H1 (cell line): ENCODE data around the gene NR4A1. TPM values are rescaled to one million over a fixed set of nuclear protein-coding genes. Genes with fewer than 3 reads are reported as not detected.

Experiments used
- CTCF ChIA-PET: fragments of 300-600 bp; sonication (Branson Sonifier 250); formaldehyde crosslinking; loops from one replicate; lab custom pipeline; 2021; ENCODE audit not compliant: partially characterized antibody; lab: Charles Lee
- POLR2A ChIA-PET: fragments of 300-600 bp; sonication (Branson Sonifier 250); formaldehyde crosslinking; loops from one replicate; lab custom pipeline; 2021; ENCODE audit warnings: inconsistent platforms; ENCODE audit not compliant: partially characterized antibody; lab: Charles Lee
- DNase-seq, 2 experiments: peaks; one replicate each; pipeline versions ENCODE4 v3.0.0 to v3.0.0-alpha.2; 2010 to 2022; ENCODE audit warnings: low spot score in 2 of 2, low read depth in 1 of 2, mixed read lengths in 1 of 2
- FAIRE-seq: peaks from 2 replicates; lab custom pipeline; 2011; peaks lifted over from hg19 to GRCh38; lab: Jason Lieb, UNC
- H2AFZ ChIP-seq: 2 replicates; pipeline ENCODE4 v1.8.1; 2012; ENCODE audit warnings: low read length, inconsistent platforms
- H2AK5ac ChIP-seq: 2 replicates; pipeline ENCODE4 v1.6.1; 2013; ENCODE audit warnings: low read depth, low read length
- H2BK120ac ChIP-seq: replicated peaks from 2 replicates; pipeline ENCODE3; 2013; ENCODE audit warnings: low read depth, low read length, inconsistent platforms
- H2BK12ac ChIP-seq: 2 replicates; pipeline ENCODE4 v1.6.1; 2013; ENCODE audit warnings: low read depth, low read length
- H2BK15ac ChIP-seq: 2 replicates; pipeline ENCODE4 v1.6.1; 2013; ENCODE audit warnings: low read length
- H2BK20ac ChIP-seq: 2 replicates; pipeline ENCODE4 v1.6.1; 2013; ENCODE audit warnings: low read length
- H2BK5ac ChIP-seq: 2 replicates; pipeline ENCODE4 v1.6.1; 2013; ENCODE audit warnings: low read depth, low read length
- H3K14ac ChIP-seq: 2 replicates; pipeline ENCODE4 v1.6.1; 2013; ENCODE audit warnings: inconsistent platforms; ENCODE audit not compliant: insufficient read length
- H3K18ac ChIP-seq: 2 replicates; pipeline ENCODE4 v1.6.1; 2013; ENCODE audit warnings: low read length; ENCODE audit errors: extremely low read depth
- H3K23ac ChIP-seq: 2 replicates; pipeline ENCODE4 v1.6.1; 2013; ENCODE audit warnings: inconsistent platforms; ENCODE audit not compliant: insufficient read length
- H3K23me2 ChIP-seq: 2 replicates; pipeline ENCODE4 v1.6.1; 2013; ENCODE audit warnings: low read depth, low read length
- H3K27ac ChIP-seq: 2 replicates; pipeline ENCODE4 v1.6.1; 2011; ENCODE audit warnings: low read depth, low read length, inconsistent platforms
- H3K27me3 ChIP-seq, 4 experiments: replicated peaks in 1 of 4; 1 replicate in 1 of 4; 2 replicates in 3 of 4; pipeline versions ENCODE4 v1.6.1 to v1.8.1; 2011 to 2013; ENCODE audit warnings: low read length in 3 of 4, mild to moderate bottlenecking in 3 of 4, inconsistent platforms in 2 of 4, mixed read lengths in 2 of 4, moderate library complexity in 1 of 4; ENCODE audit not compliant: control insufficient read depth in 3 of 4, insufficient read depth in 3 of 4; ENCODE audit errors: extremely low read depth in 1 of 4
- H3K36me3 ChIP-seq, 4 experiments: 2 replicates each; pipeline versions ENCODE4 v1.6.1 to v1.8.1; 2011 to 2013; ENCODE audit warnings: mild to moderate bottlenecking in 4 of 4, low read length in 3 of 4, moderate library complexity in 2 of 4, control low read depth in 1 of 4, inconsistent platforms in 1 of 4; ENCODE audit not compliant: insufficient read depth in 4 of 4, control insufficient read depth in 2 of 4
- H3K4ac ChIP-seq: replicated peaks from 2 replicates; pipeline ENCODE3; 2013; ENCODE audit warnings: low read length, low read depth, mixed read lengths, inconsistent platforms; ENCODE audit not compliant: insufficient read length
- H3K4me1 ChIP-seq, 4 experiments: replicated peaks in 1 of 4; 1 replicate in 1 of 4; 2 replicates in 3 of 4; pipeline versions ENCODE4 v1.6.1 to v1.8.1; 2011 to 2013; ENCODE audit warnings: low read length in 3 of 4, inconsistent platforms in 2 of 4, mixed read lengths in 1 of 4; ENCODE audit not compliant: insufficient read depth in 4 of 4, control insufficient read depth in 3 of 4
- H3K4me2 ChIP-seq, 2 experiments: 2 replicates each; pipeline versions ENCODE4 v1.6.1 to v1.8.1; 2011 to 2013; ENCODE audit warnings: low read depth in 2 of 2, low read length in 2 of 2, control low read depth in 1 of 2, inconsistent platforms in 1 of 2, mild to moderate bottlenecking in 1 of 2; ENCODE audit not compliant: insufficient read depth in 1 of 2
- H3K4me3 ChIP-seq, 4 experiments: fragments of 200-600, 300-600 bp in 1 of 4; sonication (generic), shearing (Covaris generic), sonication (Bioruptor Twin) in 1 of 4; 2 replicates each; pipeline versions ENCODE4 v1.5.1 to v1.8.1; 2011 to 2016; ENCODE audit warnings: low read length in 4 of 4, low read depth in 3 of 4, control low read depth in 2 of 4, inconsistent platforms in 2 of 4, mild to moderate bottlenecking in 2 of 4, mixed read lengths in 1 of 4, moderate library complexity in 1 of 4; ENCODE audit not compliant: insufficient read depth in 2 of 4; ENCODE audit errors: extremely low read depth in 1 of 4
- H3K56ac ChIP-seq: replicated peaks from 2 replicates; pipeline ENCODE3; 2013; ENCODE audit warnings: low read depth, mild to moderate bottlenecking, mixed read lengths, low read length, inconsistent platforms; ENCODE audit not compliant: insufficient read length
- H3K79me1 ChIP-seq: 2 replicates; pipeline ENCODE4 v1.6.1; 2013; ENCODE audit warnings: low read depth, low read length, control low read depth
- H3K79me2 ChIP-seq, 2 experiments: 2 replicates each; pipeline versions ENCODE4 v1.6.1 to v1.8.1; 2012 to 2013; ENCODE audit warnings: low read length in 2 of 2, mild to moderate bottlenecking in 2 of 2, inconsistent platforms in 1 of 2; ENCODE audit not compliant: insufficient read depth in 2 of 2, control insufficient read depth in 1 of 2
- H3K9ac ChIP-seq, 4 experiments: replicated peaks in 1 of 4; 1 replicate in 1 of 4; 2 replicates in 3 of 4; pipeline versions ENCODE4 v1.6.1 to v1.8.1; 2011 to 2013; ENCODE audit warnings: low read depth in 3 of 4, low read length in 3 of 4, control low read depth in 2 of 4, mild to moderate bottlenecking in 2 of 4, moderate library complexity in 2 of 4, inconsistent platforms in 1 of 4; ENCODE audit errors: extremely low read depth in 1 of 4
- H3K9me3 ChIP-seq, 2 experiments: 2 replicates each; pipeline versions ENCODE4 v1.6.1 to v1.8.1; 2012 to 2013; ENCODE audit warnings: mild to moderate bottlenecking in 2 of 2, moderate library complexity in 2 of 2, control low read depth in 1 of 2, inconsistent platforms in 1 of 2, low read depth in 1 of 2, low read length in 1 of 2, mixed read lengths in 1 of 2; ENCODE audit not compliant: insufficient read depth in 2 of 2
- H4K20me1 ChIP-seq, 2 experiments: replicated peaks in 1 of 2; 2 replicates each; pipeline versions ENCODE3 to v1.8.1; 2011 to 2013; ENCODE audit warnings: inconsistent platforms in 2 of 2, low read length in 2 of 2, mild to moderate bottlenecking in 1 of 2; ENCODE audit not compliant: insufficient read depth in 2 of 2, control insufficient read depth in 1 of 2
- H4K5ac ChIP-seq: 2 replicates; pipeline ENCODE4 v1.6.1; 2013; ENCODE audit warnings: low read length, low read depth, mixed read lengths, inconsistent platforms; ENCODE audit not compliant: insufficient read length
- H4K8ac ChIP-seq: 2 replicates; pipeline ENCODE4 v1.8.0; 2013; ENCODE audit warnings: mild to moderate bottlenecking, moderate library complexity, low read length, inconsistent platforms; ENCODE audit not compliant: insufficient read depth; ENCODE audit errors: extremely low read depth
- H4K91ac ChIP-seq: replicated peaks from 2 replicates; pipeline ENCODE3; 2013; ENCODE audit warnings: low read length, mixed read lengths, inconsistent platforms; ENCODE audit not compliant: insufficient read length
- SP1 ChIP-seq: IDR thresholded peaks from 2 replicates; pipeline ENCODE4 v1.6.1; 2011; ENCODE audit warnings: low read depth, low read length
- WGBS, 2 experiments: shearing (Covaris generic) in 1 of 2; methylation state at CpG; one replicate each; pipeline versions ENCODE4 v1.1.6 to v1.1.7; 2013 to 2015; ENCODE audit warnings: low lambda C conversion rate in 2 of 2, mixed read lengths in 2 of 2, inconsistent platforms in 1 of 2, low coverage in 1 of 2, missing lambda C conversion rate in 1 of 2; ENCODE audit not compliant: insufficient replicate concordance in 2 of 2, insufficient coverage in 1 of 2, insufficient read length in 1 of 2; ENCODE audit errors: extremely low coverage in 1 of 2, missing lambda C conversion rate in 1 of 2; 5-methylcytosine and 5-hydroxymethylcytosine counted together
- polyA plus RNA-seq, 7 experiments: library from polyadenylated mRNA; depleted of rRNA in 3 of 7; stranded (reverse) in 5 of 7; unstranded in 2 of 7; fragments of >200 nt in 5 of 7; fragments of 200-250 nt in 2 of 7; gene quantifications; 1 replicate in 5 of 7; 2 replicates in 1 of 7; 4 replicates in 1 of 7; pipeline versions ENCODE4 v1.2.1 to v1.2.3, GENCODE V29; 2011 to 2013; ENCODE audit warnings: missing spikeins in 2 of 7, mixed read lengths in 2 of 7
- total RNA-seq: library from RNA; stranded (reverse); fragmentation: NEBNext Ultra II Directional; extraction: Animal tissue kit (Norgen Biotek cat#: 25700); gene quantifications from 2 replicates; pipeline ENCODE4 v1.2.1, GENCODE V29; 2021

Gene NR4A1
- total and polyA plus RNA-seq, 2 of the 8 experiments (the other 6 are each of a cell fraction or from before 2014, with no cell fraction given): 18.7 to 23.3 TPM

GRCh38 chr12:52097045-52097666 is 45.9 kb downstream of the NR4A1 start:
- Histone ChIP-seq H3K27me3 (no peaks in the 10 kb centered on the region), H2AK5ac (no peak overlapping the region), H2BK15ac (no peak overlapping the region), H3K9me3 (no peaks in the 10 kb centered on the region), H3K18ac (no peak overlapping the region), H3K23ac (no peak overlapping the region), H3K4me2 (no peak overlapping the region), H3K79me1 (no peaks in the 10 kb centered on the region), H3K27ac (no peak overlapping the region), H4K8ac (no peak overlapping the region), H3K36me3 (no peaks in the 10 kb centered on the region), H3K4me1 (no peaks in the 10 kb centered on the region), H2BK120ac (no peak overlapping the region), H3K56ac (no peak overlapping the region), H4K91ac (no peak overlapping the region), H3K14ac (no peak overlapping the region), H4K20me1 (no peaks in the 10 kb centered on the region), H2BK12ac (no peak overlapping the region), H3K4ac (no peak overlapping the region), H4K5ac (no peak overlapping the region), H2BK20ac (no peak overlapping the region), H3K9ac (no peak overlapping the region), H2AFZ (no peak overlapping the region), H3K23me2 (no peaks in the 10 kb centered on the region), H3K79me2 (no peaks in the 10 kb centered on the region), H2BK5ac (no peak overlapping the region), H3K4me3 (no peak overlapping the region)
- CTCF ChIA-PET: interaction anchor here (0.6 to 0.7 kb wide), 2 partner anchors 14 to 38 kb away, joined by 3 read pairs; no protein-coding TSS in a partner anchor
- FAIRE-seq: no peak
- no peak for DNase-seq
- WGBS, 2 experiments: 94% methylated on average over 14 of the region's 21 CpGs; no CpG with 5 or more reads in 1 of the 2 experiments
- POLR2A ChIA-PET: no interaction called here
- TF ChIP-seq SP1: no peak
